Upper lobe of left lung (tissue), 4 donors: ENCODE data around the gene ST6GALNAC6.

Experiments
- CTCF ChIP-seq, 6 experiments: fragments of 450-650 bp in 4 of 6; fragments of 200-600 bp in 2 of 6; sonication (generic) in 2 of 6; IDR thresholded peaks; one replicate each; pipeline ENCODE4 v1.5.1; 2016 to 2019; ENCODE audit warnings: antibody characterized with exemption in 6 of 6
- EP300 ChIP-seq, 4 donors: sonication (generic); formaldehyde crosslinking; IDR thresholded peaks; one replicate each; pipeline ENCODE4 v1.5.1; 2017; ENCODE audit warnings: antibody characterized with exemption in 4 of 4, control low read depth in 2 of 4
- POLR2A ChIP-seq, 4 donors: fragments of 450-650 bp; IDR thresholded peaks; one replicate each; pipeline ENCODE4 v1.5.1; 2016 to 2017; ENCODE audit warnings: antibody characterized with exemption in 4 of 4, mild to moderate bottlenecking in 2 of 4

- no peak for TF ChIP-seq POLR2A (IDR thresholded peaks at IDR 0.05)
- no peak for TF ChIP-seq CTCF (IDR thresholded peaks at IDR 0.05)
- no peak for TF ChIP-seq EP300 (IDR thresholded peaks at IDR 0.05)
These were observed 15.9 kb upstream of the ST6GALNAC6 start for GRCh38 chr9:127915325-127915752.
